Activated naive CD4-positive, alpha-beta T cell treated with anti-CD3 and anti-CD28 coated beads, Interleukin-2, amount 50 U/mL, for 16 hours (primary cell): Measurements from ENCODE around the gene ABRACL.
"Not testable (repeated sequence)": the region's sequence is repeated elsewhere in the genome, so short reads cannot be mapped to it uniquely, and the experiment has no call there.

Experiments used
- DNase-seq: peaks from one replicate; pipeline ENCODE4 v3.0.0-alpha.2; 2020

ABRACL gene, protein sequence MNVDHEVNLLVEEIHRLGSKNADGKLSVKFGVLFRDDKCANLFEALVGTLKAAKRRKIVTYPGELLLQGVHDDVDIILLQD

DNA sequence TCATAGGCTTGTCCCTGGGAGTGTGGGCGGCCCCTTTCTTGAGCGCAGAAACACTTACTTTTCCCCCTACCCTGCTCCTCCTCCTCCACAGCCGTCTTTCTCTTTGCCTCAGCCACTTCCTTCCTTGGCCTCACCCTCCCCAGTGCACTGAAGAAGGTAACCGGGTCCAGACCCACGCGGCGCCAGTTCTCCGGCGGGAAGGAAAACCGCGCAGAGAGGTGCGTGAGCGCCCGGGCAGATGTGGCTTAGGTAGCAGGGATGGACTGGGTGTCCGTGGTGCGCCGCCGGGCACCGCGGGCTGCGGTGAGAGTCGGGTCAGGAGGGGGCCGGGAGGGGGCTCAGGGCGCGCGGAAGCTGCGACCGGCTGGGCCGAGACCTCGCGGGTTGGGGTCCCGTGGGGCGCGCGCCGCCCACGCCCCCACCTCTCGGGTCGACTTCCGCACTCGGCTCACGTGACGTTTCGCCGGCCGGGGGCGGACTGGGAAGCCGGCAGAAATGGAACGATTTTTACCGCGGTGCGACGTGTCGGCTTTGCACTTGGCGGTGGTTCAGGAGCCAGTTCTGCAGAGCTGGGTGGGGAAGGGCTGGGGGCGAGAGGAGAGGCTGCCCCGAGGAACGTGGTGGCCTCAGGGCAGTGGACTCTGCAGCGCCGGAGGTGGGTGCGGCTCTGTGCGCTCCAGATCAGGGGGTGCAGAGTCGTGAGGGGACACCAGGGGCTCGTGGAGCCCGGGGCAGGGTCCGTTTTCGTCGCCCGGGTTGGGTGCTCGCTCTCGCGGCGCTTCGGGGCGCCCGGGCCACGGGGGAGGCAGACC lies at the start of gene ABRACL:
TSS of gene ABRACL (plus strand) at position 88 of the 812 bp plus-strand sequence. CDS start 5,416 bp downstream, outside the sequence.
- peak; percentile 90 for DNase-seq

DNA sequence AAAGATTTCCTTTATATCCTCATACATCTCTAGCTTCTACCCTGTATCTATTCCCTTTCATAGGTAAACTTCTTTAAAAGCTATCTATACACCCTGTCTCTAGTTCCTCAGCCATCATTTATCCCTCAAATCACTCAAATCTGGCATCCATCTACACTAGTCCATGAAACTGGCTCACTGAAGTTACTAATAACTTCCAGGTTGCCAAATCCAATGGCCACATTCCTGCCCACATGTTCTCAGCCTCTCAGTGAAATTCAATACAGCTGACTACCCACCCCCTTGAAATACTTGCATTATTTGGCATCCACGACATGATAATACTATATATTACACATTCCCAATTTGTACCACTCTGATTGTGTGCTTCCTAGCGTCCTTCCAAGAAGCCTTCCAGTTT lies 49.2 kb upstream of the ABRACL start:
- DNase-seq, result no peak

DNA sequence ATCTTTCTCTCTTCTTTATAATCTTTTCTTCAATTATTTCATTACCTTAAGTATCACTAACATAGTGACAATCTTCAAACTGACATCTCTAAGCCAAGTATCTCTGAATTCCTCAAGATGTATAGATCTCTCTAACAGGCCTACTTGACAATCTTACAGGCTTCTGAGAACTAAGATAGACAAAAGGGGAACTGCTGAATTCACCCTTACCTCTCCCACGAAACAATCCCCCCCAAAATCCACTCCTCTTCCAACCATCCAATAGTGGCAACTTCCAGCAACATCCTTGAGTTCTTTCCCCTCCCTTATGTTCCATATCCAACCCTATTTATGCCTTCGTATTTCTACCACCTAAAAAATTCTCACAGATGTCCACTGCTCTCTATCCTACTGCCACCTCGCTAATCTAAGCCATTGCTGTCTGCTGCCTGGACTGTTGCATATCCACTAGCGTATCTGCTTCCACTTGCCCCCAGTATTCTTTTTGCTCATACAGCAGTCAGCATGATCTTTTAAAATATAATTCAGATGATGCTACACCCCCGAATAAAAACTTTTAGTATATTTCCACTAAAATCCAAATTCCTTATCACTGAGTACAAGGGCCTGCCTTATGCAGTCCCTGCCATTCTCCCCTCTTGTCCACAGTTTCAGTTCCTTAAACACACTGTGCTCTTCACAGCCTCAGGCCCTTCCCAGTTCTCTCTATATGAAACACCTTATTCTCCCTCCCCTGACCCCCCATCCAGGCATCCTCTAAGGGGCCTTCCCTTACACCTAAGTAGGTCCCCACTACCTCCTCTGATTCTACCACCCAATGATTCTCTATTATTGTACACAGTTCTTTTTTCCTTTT lies 48.5 kb upstream of the ABRACL start:
- DNase-seq, result no peak

DNA sequence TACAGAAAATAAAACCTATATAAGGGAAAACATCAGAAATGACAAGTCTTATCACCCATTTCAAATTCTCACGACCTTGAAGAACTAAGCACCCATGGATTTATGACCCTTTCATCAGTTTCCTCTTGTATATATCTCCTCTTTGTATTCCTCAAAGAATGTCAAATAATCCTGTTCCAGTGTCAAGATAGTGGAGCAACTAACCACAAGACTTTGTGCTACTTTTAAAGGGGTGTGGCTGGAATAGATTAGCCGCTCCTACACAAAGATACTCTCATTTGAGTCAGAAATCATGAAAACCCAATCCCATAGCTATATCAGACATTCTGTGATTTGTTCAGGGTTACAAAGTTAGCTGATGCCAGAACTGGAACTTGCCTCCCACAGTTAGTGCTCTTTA lies 47.1 kb upstream of the ABRACL start:
- DNase-seq, result no peak

DNA sequence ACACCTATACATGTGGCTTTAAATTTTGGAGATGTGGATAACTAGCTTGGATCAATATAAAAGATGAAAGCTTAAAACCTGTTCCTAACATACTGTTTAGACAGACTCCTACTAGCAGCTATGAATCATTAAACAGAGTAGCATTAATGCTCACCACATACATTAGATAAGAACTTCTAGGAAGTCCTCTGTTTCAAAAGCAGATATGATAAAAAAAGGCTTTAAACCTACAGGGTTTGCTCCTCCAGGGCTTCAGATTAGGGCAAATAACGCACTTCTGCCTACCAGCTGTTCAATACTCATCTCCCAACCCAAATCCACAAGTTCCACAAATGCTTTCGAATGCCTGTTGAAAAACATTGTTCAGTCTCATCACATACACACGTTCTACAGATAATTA lies 42.0 kb upstream of the ABRACL start:
- DNase-seq, result no peak

DNA sequence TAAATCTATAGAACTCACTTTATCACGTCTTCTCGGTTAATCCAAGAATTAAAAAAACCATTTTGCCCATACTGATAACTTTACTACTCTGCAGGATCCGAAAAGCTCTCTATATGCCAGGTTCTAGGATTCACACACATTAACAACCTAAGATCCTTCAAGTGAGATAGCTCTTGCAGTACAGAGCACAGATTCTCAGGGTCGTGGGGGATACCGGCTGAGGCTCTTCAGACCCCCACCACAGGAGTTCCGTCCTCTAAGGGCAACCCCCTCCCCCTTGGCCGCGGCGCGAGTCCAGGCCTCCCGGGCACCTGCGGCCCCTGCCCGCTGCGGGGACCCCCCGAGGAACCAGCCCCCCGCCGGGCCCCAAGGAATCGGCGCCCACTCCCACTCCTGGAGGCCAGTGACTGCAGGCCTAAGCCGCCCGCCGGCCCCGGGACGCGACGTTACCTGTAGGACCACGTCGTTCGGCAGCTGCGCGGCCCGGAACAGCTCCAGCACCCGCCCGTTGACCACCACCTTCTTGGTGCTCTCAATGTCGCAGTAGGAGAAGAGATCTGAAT lies 41.4 kb upstream of the ABRACL start:
- DNase-seq, result no peak

DNA sequence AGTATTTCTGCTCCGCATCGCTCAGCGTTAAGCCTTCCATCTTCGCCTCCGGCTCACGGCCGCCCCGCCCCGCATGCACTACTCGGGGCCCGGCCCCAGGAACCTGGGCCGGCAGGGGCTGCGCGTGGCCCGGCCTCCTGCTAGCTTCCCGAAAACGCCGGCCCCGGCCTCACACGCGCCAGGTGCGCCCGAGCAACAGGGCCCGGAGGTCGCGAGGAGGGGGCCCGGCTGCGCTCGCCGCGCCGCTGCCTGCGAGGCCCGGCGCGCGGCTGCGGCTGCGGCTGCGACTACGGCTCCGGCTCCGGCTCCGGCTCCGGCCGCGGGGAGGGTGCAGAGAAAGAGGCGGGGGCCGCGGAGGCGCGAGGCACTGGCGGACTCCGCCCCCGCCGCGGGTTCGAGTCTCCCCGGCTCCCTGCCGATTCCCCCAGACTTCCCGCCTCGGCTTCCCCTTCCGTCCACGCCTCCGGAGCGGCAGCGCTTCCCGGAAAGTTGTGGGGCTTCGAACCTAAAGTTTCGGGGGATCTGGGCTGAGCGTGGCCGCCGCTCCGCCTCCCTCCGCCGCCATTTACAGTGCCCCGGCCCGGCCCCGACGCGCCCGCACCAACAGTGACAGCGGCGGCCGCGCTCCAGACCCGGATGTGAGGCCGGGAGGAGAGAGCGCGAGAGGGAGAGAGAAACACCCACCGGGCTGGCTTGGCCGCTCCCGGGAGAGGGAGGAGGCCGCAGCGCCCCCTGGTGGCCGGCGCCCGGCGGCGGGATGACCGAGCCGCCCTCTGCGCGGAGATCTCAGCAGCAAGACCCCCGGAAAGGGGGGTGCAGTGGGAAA lies 40.7 kb upstream of the ABRACL start, which contains the start of gene REPS1:
TSS of gene REPS1 (minus strand) at position 611 of the 826 bp plus-strand sequence. CDS start at position 40, 571 bp downstream.
- DNase-seq, result peak; percentile 92

DNA sequence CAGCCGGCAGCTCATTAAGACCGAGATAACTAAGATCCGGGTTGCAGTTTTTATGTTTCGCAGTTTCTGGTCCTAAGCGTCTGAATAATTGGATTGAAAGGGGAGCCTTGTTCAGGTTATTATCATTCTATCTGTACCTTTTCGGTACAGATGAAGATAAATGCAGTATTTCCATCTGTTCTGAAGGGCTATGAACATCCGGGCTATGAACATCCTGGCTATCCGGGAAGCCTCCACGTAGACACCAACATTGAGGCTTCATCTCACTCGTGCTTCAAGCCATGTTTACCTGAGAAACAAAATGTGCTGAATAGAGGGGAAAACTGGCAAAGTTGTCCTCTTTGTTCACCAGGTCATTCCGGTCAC lies 40.1 kb upstream of the ABRACL start:
- no peak for DNase-seq

DNA sequence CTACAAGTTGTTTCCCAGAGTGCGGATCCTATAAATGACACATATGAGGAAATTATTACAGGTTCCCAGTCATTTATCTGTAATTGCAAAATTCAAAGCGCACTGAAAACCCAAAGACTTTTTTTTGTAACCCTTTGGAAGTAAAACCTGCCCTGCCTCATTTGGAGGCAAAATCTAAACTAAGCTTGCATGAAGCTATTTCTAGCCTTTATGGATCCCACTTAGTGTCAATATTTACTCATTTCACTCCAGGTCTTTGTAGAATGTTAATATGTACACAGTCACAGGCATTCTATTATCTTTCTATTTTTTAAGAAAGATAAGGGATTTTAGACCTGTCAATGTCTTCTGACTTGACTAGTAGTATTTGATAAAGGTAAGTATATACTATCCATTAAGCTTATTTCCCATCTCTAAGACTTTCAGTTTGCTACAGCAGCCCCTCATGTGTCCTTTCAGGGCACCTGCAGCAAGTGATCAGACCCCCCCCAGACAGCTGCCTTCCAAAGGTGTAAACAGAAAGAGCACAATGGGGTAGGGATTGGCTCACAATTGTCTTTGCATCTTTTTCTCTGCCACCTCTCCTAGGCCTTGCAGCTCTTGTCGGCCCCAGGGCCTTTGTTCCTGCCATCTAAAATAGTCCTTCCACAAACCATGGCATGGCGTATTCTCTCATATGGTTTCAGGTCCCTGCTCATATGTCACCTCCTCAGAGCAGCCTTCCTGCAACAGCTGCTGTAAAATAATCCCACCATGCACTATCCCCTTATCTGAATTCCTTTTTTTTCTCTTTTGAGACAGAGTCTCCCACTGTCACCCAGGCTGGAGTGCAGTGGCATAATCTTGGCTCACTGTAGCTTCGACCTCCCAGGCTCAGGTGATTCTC lies 39.2 kb upstream of the ABRACL start:
- DNase-seq, result no peak

DNA sequence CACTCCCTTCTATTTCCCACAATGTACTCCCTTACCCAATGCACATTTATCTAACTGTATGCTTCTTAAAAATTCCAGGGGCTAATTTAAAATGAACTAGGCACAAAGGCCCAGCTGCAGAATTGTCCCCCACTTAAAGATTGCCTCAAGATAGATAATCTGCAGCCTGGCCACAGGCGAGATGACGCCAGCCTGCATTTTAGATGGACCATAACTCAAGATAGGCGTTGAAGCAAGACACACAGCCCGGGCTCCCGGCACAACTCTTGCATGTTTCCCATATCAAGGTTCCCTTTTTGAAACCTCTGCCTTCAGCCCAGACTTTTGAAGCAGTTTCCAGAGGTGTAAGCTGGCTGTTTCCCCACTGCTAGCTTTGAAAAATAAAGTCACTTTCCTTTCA lies 37.3 kb upstream of the ABRACL start:
- DNase-seq, result no peak

DNA sequence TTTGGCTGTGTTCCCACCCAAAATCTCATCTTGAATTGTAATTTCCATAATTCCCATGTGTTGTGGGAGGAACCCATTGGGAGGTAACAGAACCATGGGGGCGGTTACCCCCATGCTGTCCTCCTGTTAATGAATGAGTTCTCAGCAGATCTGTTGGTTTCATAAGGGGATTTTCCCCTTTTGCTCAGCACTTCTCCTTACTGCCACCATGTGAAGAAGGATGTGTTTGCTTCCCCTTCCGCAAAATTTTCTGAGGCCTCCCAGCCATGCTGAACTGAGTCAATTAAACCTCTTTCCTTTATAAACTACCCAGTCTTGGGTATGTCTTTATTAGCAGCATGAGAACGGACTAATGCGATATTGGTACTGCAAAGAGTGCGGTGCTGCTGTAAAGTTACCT lies 35.6 kb upstream of the ABRACL start:
- DNase-seq, result not testable (repeated sequence)

DNA sequence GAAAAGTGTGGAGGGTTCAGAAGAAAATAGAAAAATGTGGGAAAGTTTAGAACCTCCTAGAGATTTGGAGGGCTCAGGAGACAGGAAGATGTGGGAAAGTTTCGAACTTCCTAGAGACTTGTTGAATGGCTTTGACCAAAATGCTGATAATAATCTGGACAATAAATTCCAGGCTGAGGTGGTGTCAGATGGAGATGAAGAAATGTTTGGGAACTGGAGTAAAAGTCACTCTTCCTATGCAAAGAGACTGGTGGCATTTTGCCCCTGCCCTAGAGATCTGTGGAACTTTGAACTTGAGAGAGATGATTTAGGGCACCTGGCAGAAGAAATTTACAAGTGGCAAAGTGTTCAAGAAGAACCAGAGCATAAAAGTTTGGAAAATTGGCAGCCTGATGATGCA lies 35.1 kb upstream of the ABRACL start:
- DNase-seq, result not testable (repeated sequence)

DNA sequence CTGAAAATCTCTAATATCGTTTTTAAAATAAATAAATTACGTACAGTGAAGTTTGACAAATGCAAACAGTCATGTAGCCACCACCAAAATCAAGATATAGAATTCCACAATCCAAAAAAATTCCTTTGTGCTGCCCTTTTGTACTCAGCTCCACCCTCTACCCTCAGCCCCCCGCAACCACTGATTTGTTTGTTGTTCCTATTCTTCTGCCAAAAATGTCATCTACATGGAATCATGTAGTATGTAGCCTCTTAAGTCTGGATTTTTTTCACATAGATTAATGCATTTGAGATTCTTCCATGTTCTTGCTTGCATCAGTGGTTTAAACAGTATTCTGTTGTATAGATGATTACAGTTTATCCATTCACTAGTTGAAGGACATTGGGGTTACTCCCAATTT lies 32.0 kb upstream of the ABRACL start:
- no peak for DNase-seq

DNA sequence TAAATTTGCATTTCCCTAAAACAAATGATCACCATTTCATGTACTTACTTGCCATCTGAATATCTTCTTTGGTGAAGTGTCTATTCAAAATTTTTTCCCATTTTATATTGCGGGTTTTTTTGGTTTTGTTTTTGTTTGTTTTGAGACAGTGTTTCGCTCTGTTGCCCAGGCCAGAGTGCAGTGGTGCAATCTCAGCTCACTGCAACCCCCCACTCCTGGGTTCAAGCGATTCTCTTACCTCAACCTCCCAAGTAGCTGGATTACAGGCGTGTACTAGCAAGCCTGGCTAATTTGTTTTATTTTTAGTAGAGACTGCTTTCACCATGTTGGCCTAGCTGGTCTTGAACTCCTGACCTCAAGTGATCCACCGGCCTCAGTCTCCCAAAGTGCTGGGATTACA lies 31.4 kb upstream of the ABRACL start:
- no peak for DNase-seq

DNA sequence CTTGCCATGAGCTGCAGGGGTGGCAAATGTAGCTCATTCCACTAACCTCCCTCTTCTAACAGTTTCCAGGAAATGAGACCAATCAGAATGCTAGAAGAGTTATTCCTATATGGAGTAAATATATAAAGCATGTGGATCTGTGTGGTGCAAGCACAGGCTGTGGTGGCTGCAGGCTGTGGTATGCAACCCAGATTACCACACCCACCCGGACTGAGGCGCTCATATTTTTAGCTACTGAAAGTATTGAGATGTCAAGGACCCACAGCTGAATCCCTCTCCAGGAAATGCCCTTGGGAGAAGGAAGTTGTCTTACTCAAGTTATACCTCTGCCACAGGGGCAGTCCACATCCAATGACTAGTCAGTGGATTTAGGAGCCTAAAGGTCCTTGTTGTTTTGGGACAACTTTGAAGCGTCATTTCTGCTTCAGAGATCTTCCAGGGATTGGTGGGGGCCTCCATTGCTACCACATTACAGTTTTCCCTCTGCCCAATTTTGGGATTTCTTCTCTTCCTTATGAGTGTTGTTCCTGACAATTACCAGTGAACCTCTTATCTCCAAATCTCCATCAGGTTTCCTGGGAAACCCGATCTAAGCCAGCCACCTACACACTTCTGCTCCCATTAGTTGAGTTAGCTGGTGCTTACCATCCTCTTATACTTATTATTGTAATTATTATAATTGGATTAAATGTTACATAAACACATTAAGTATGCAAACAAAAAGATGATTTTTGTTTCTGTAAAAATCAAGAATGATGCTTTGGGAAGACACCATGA lies 28.4 kb upstream of the ABRACL start:
- no peak for DNase-seq

DNA sequence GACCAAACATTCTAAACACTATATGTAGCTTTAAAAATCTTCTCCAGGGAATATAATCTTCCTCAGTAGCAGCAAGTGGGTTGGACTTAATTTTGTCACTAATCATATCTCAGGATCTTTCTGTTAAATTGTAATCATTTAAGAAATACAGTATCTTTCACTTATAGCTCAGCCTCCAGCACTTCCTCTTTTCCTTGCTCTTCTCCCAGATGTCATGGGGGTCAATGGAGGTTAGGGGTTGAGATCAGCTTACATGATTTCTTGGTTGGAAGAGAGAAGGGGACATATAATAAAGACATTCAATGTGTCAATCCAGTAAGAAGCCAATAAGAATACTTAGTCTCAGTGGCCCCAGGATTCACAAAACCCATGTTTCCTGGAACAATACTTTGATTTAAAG lies 24.8 kb upstream of the ABRACL start:
- DNase-seq, result no peak

DNA sequence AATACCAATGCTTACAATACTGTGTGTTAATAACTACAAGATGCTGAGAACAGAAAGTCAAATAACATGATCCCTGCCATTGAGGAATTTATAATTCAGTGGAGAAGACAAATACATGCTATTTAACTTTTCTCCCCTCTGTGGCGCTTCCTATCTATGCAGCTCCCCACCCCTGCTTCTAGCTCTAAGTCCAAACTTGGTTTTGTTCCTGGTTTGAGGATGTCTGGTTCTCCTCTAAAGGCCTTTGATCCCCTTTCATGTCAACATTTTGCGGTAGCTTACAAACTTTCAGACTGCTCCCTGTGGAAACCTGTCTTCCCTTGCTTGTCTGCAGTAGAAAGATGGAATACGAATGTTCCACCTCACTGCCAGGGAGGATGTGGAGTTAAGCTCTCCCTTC lies 22.1 kb upstream of the ABRACL start:
- DNase-seq, result no peak

DNA sequence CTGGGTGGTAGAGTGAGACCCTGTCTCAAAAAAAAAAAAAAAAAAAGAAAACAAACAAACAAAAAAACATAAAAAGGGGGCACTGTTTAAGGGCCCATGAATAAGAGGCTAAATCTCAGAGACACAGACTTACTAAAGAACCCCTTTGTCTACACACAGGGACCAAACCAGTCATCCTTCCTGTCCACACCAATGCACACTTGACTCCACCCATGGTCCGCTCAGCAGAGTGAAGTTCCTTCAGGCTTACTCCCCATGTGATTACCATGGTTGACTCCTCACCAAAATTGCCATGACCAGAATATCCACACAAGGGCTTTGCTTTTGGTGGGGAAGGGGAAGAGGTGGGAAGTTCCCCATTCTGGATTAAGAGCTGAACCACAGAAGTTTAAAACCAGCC lies 21.1 kb upstream of the ABRACL start:
- DNase-seq, result no peak

DNA sequence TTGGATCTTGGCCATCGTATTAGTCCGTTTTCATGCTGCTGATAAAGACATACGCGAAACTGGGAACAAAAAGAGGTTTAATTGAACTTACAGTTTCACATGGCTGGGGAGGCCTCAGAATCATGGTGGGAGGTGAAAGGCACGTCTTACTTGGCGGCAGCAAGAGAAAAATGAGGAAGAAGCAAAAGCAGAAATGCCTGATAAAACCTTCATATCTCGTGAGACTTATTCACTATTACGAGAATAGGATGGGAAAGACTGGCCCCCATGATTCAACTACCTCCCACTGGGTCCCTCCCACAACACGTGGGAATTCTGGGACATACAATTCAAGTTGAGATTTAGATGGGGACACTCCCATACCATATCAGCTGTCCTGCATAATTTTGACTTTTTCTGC lies 20.4 kb upstream of the ABRACL start:
- DNase-seq, result no peak

DNA sequence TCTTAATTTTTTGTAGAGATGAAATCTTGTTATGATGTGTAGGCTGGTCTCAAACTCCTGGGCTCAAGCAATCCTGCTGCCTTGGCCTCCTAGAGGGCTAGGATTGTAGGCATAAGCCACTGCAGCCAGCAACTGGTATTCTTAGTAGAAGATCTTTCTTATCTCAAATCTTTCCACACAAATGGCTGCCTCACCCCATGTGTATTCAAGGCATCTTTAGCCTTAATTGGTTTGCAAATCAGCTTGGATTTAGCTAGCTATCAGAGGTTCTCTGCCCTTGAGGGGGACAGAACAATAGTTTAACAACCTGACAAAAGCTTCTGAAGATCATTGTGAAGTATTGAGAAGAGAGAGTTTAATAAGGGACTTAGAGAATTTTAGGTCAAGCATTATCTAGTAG lies 17.9 kb upstream of the ABRACL start:
- no peak for DNase-seq

DNA sequence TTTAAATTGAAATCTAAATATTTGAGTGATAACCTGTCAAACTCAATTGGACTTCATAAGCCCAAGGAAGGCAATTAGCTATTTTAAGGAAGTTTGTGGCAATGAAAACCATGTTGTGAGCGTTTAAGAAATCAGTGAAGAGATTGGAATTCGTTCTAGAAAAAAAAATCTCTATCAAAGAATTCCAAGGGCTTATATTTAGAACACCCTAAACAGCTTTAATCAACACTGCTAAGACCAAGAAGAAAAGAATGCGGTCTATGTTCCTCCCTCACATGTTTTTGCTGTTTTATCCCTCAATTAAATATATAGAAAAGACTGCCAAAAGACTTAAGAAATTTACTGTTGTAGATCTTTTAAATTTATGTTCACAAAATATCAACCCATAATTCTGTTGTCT lies 16.6 kb upstream of the ABRACL start:
- DNase-seq, result no peak
